ENCODE measurements around the gene AFF1.
A peak's percentile ranks its signal among the peaks of the same experiment; 100 is the strongest.
"Not testable (repeated sequence)": the region's sequence is repeated elsewhere in the genome, so short reads cannot be mapped to it uniquely, and the experiment has no call there.

The AFF1 gene

DNA sequence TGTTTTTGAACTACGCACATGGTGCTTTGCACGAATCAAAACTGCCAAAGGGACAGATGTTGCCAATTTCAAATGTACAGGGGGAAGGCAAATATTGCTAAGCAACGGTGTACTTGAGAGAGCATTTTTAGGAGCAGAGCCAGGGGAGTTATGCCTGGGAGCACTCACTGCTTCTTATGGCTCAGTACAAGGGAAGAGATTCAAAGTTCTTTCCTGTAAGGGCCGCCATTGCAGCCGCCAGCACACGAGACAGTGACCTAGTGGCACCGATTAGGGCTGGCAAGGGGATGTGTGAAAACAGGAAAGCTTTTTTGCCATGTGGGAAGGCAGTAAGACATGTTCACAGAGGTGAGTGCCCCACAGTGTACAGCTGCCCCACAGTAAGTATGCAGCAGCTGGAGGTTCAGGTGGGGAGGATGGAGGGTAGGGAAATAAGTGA, 133.8 kb downstream of the AFF1 start:
- in situ Hi-C loops (cut with MboI; ENCODE audit: low sequenced_read_pairs, unreplicated experiment): no loop called here
- DNase-seq (ENCODE audit: low spot score): no peak
- TF ChIP-seq CTCF (IDR thresholded peaks at IDR 0.05; ENCODE audit: borderline replicate concordance, control extremely low read depth, extremely low read depth, insufficient read depth, missing control alignments): no peak

DNA sequence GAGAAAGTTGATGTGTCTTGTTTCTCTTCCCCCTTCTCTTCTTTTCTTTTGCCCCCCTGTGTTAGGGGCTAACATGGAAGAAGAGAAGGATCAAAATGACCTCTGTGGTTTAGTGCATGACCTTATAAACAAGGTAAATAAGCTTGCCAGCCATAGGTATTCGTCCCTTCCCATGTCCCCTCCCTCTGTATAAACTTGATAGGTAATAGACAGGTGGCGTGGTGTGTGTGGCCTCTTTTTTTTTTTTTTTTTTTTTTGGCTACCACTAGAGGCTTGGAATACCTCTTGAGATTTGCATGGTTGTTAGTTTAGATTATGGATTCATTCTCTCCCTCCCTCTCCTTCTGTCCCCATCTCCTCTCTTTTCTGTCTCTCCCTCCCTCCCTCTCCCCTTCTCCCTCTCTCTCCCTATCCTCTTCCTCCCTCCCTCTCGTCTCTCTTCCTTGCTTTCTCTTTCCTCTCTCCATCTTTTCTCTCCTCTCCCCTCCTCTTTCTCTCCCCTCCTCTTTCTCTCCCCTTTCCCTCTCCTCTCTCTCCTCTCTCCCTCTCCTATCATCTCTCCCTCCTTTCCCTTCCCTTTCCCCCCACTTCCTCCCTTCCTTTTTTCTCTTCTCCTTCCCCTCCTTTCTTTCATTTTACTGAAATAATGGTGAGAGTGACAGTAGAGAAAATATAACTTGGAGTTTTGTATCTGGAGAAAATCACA, 134.4 kb downstream of the AFF1 start:
- no peak for TF ChIP-seq CTCF (IDR thresholded peaks at IDR 0.05; ENCODE audit: borderline replicate concordance, control extremely low read depth, extremely low read depth, insufficient read depth, missing control alignments)
- no peak for DNase-seq (ENCODE audit: low spot score)
- in situ Hi-C loops (cut with MboI; ENCODE audit: low sequenced_read_pairs, unreplicated experiment): no loop called here

GRCh38 chr4:87071401-87071800, 136.6 kb downstream of the AFF1 start:
- in situ Hi-C loops (cut with MboI; ENCODE audit: low sequenced_read_pairs, unreplicated experiment): no loop called here
- DNase-seq (ENCODE audit: low spot score): no peak
- TF ChIP-seq CTCF (IDR thresholded peaks at IDR 0.05; ENCODE audit: borderline replicate concordance, control extremely low read depth, extremely low read depth, insufficient read depth, missing control alignments): no peak

- in situ Hi-C loops (cut with MboI; ENCODE audit: low sequenced_read_pairs, unreplicated experiment): not testable (repeated sequence)
Measured at GRCh38 chr4:87072545-87072944, 137.7 kb downstream of the AFF1 start.

DNA sequence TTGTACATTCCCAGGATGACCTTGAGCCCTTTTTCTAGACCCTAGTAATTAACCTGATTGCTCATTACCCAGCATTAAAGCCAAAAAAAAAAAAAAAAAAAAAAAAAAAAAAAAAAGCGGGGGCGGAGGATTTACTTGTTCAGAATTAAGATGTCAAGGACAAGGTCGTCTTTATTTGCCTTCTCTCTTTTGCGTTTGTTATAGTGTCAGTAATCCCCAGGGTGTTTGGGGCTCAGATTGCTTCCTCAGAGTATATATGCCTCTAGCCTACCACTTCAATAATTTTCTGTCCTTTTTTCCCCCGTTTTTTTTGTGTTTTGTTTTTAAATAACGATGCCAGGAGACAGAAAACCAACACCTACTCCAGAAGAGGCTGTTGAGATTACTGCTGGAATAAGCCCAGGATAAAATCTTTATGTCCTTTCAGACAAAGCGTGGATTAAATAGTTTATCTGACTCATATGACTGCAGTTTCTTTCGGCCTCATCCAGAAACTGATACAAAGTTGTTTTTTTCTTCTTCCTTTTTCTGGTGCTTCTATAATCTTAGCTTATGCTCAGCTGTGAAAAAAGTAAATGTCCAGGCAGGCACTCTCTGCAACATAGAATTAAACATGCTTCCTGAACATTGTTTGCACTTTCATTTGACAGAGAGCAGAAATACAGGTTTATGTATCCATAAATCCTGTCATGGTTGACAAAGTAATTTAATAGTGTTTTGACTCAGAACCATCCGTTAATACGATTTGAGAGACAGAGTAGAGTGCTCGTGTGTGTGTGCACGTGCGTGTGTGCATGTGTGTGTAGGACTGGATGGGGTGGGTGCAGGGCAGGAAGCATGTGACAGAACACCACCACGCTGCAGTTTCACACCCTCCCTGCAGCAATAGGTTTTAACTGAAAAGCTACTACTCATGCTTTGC, 138.6 kb downstream of the AFF1 start:
- in situ Hi-C loops (cut with MboI; ENCODE audit: low sequenced_read_pairs, unreplicated experiment): no loop called here
- peak; percentile 51 for DNase-seq (ENCODE audit: low spot score)
- TF ChIP-seq CTCF (IDR thresholded peaks at IDR 0.05; ENCODE audit: borderline replicate concordance, control extremely low read depth, extremely low read depth, insufficient read depth, missing control alignments): no peak

More at GRCh38 chr4:87072545-87072944, 137.7 kb downstream of the AFF1 start:
- DNase-seq (ENCODE audit: low spot score): not testable (repeated sequence)

- no peak for DNase-seq (ENCODE audit: low spot score)
- in situ Hi-C loops (cut with MboI; ENCODE audit: low sequenced_read_pairs, unreplicated experiment): no loop called here
- no peak for TF ChIP-seq CTCF (IDR thresholded peaks at IDR 0.05; ENCODE audit: borderline replicate concordance, control extremely low read depth, extremely low read depth, insufficient read depth, missing control alignments)
Measured at GRCh38 chr4:87074121-87074488, 139.3 kb downstream of the AFF1 start.

DNA sequence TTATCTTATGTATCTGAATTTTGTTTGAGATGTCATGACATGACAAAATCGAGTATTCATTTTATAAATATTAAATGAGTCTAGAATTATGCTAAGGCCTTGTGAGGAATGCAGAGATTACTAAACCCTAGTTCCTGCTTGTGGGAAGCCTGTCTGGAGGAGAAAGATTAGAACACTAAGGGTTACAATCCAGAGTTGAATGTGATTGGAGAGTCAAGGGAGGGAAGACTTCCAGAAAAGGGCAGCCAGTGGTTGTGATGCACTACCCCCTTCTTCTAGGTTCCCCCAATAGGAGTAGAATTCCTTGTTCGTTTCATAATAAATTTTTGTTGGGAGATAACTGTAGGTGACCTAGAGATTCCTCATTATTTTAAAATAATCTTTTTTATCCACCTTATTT, 141.1 kb downstream of the AFF1 start:
- no peak for DNase-seq (ENCODE audit: low spot score)

More for the DNA sequence above, 141.1 kb downstream of the AFF1 start:
- TF ChIP-seq CTCF (IDR thresholded peaks at IDR 0.05; ENCODE audit: borderline replicate concordance, control extremely low read depth, extremely low read depth, insufficient read depth, missing control alignments): no peak
- in situ Hi-C loops (cut with MboI; ENCODE audit: low sequenced_read_pairs, unreplicated experiment): no loop called here
